HG03575 (cell line): ENCODE results near the gene CFAP100.

Experiments
- ATAC-seq: cut with Tn5 transposase; IDR thresholded peaks from one replicate; pipeline ENCODE4 v1.9.1; 2021; ENCODE audit not compliant: unreplicated experiment, insufficient number of reproducible peaks, low FRiP score; ENCODE audit errors: extremely low read depth

The CFAP100 gene

GRCh38 chr3:126433496-126434263 lies 39.0 kb downstream of the CFAP100 start:
- no peak for ATAC-seq

- no peak for ATAC-seq
Measured at GRCh38 chr3:126434264-126434590, 39.5 kb downstream of the CFAP100 start.

- no peak for ATAC-seq
Measured at GRCh38 chr3:126434931-126435411, 40.3 kb downstream of the CFAP100 start.

GRCh38 chr3:126435456-126436315 lies 41.0 kb downstream of the CFAP100 start:
- no peak for ATAC-seq

GRCh38 chr3:126436826-126437717 lies 42.4 kb downstream of the CFAP100 start:
- ATAC-seq: no peak

GRCh38 chr3:126438186-126438585 lies 43.5 kb downstream of the CFAP100 start:
- ATAC-seq: no peak

- no peak for ATAC-seq
Measured at GRCh38 chr3:126438746-126439145, 44.0 kb downstream of the CFAP100 start.

- no peak for ATAC-seq
Measured at GRCh38 chr3:126439346-126439967, 44.7 kb downstream of the CFAP100 start.

GRCh38 chr3:126439968-126440708 lies 45.4 kb downstream of the CFAP100 start:
- no peak for ATAC-seq

- no peak for ATAC-seq
Measured at GRCh38 chr3:126440709-126440995, 45.9 kb downstream of the CFAP100 start.

GRCh38 chr3:126441256-126441880 lies 46.7 kb downstream of the CFAP100 start:
- no peak for ATAC-seq

- no peak for ATAC-seq
Measured at GRCh38 chr3:126442094-126442855, 47.6 kb downstream of the CFAP100 start.

- ATAC-seq: no peak
Measured at GRCh38 chr3:126442856-126443242, 48.1 kb downstream of the CFAP100 start.

- no peak for ATAC-seq
Measured at GRCh38 chr3:126445506-126445905, 50.8 kb downstream of the CFAP100 start.

- no peak for ATAC-seq
Measured at GRCh38 chr3:126446301-126446700, 51.6 kb downstream of the CFAP100 start.

GRCh38 chr3:126446791-126447190 lies 52.1 kb downstream of the CFAP100 start:
- ATAC-seq: no peak

GRCh38 chr3:126447456-126448106 lies 52.9 kb downstream of the CFAP100 start:
- no peak for ATAC-seq
